ENCODE results near the gene LIME1. TPM values are rescaled to one million over a fixed set of nuclear protein-coding genes. Genes with fewer than 3 reads are reported as not detected.

LIME1 gene
- total and polyA plus RNA-seq, 2 donors (not counting 1 experiment from before 2014, with no cell fraction given): 0.68 to 3.5 TPM

- Histone ChIP-seq H3K27ac (ENCODE audit: insufficient read depth, low read length) (peak overlapping the region; percentile 34), H3K4me1 (ENCODE audit: control insufficient read depth, extremely low read depth, insufficient read depth, low read length) (peaks cover 31% of the 10 kb centered on the region), H2AFZ (ENCODE audit: low read length) (no peak overlapping the region), H4K20me1 (ENCODE audit: control insufficient read depth, extremely low read depth, insufficient read depth, low read length) (no peaks in the 10 kb centered on the region), H3K4me3 (replicated peaks in 1 of 4; ENCODE audit: control extremely low read depth in 1 of 4, insufficient read depth in 1 of 4, low read depth in 3 of 4, low read length in 4 of 4) (no peak overlapping the region), H3K79me2 (ENCODE audit: control insufficient read depth, insufficient read depth, low read length) (peaks cover 22% of the 10 kb centered on the region), H3K4me2 (ENCODE audit: extremely low read depth, insufficient read depth, low read length) (no peak overlapping the region), H3K9ac (ENCODE audit: insufficient read depth, low read length) (no peak overlapping the region), H3K36me3 (ENCODE audit: control insufficient read depth, insufficient read depth, low read length) (peaks cover 43% of the 10 kb centered on the region), H3K27me3 (ENCODE audit: control insufficient read depth, insufficient read depth, low read length) (no peaks in the 10 kb centered on the region), H3K9me3 (ENCODE audit: control insufficient read depth, insufficient read depth, low read depth, low read length) (no peaks in the 10 kb centered on the region)
- TF ChIP-seq EZH2 (IDR thresholded peaks at IDR 0.05; ENCODE audit: low read length, missing control alignments): no peak
- no peak for TF ChIP-seq CTCF (conservative IDR thresholded peaks at IDR 0.05 in 1 of 2, IDR thresholded peaks at IDR 0.05 in 1 of 2; ENCODE audit: low read depth in 1 of 2, low read length in 2 of 2)
- no peak for DNase-seq (ENCODE audit: low read depth in 2 of 2)
Observed at GRCh38 chr20:63701329-63702035, 35.0 kb upstream of the LIME1 start.

GRCh38 chr20:63702036-63702665, 34.3 kb upstream of the LIME1 start:
- DNase-seq (ENCODE audit: low read depth in 2 of 2): no peak
- TF ChIP-seq EZH2 (IDR thresholded peaks at IDR 0.05; ENCODE audit: low read length, missing control alignments) (no peak), CTCF (conservative IDR thresholded peaks at IDR 0.05 in 1 of 2, IDR thresholded peaks at IDR 0.05 in 1 of 2; ENCODE audit: low read depth in 1 of 2, low read length in 2 of 2) (no peak)
- no peak overlapping the region for H3K4me3 ChIP-seq (replicated peaks in 1 of 4; ENCODE audit: control extremely low read depth in 1 of 4, insufficient read depth in 1 of 4, low read depth in 3 of 4, low read length in 4 of 4)
- peaks cover 40% of the 10 kb centered on the region for H3K36me3 ChIP-seq (ENCODE audit: control insufficient read depth, insufficient read depth, low read length)
- peaks cover 29% of the 10 kb centered on the region for H3K4me1 ChIP-seq (ENCODE audit: control insufficient read depth, extremely low read depth, insufficient read depth, low read length)
- H4K20me1 ChIP-seq (ENCODE audit: control insufficient read depth, extremely low read depth, insufficient read depth, low read length): no peaks in the 10 kb centered on the region
- no peak overlapping the region for H3K4me2 ChIP-seq (ENCODE audit: extremely low read depth, insufficient read depth, low read length)
- no peaks in the 10 kb centered on the region for H3K9me3 ChIP-seq (ENCODE audit: control insufficient read depth, insufficient read depth, low read depth, low read length)
- H3K27ac ChIP-seq (ENCODE audit: insufficient read depth, low read length): no peak overlapping the region
- H3K9ac ChIP-seq (ENCODE audit: insufficient read depth, low read length): no peak overlapping the region
- peaks cover 29% of the 10 kb centered on the region for H3K79me2 ChIP-seq (ENCODE audit: control insufficient read depth, insufficient read depth, low read length)
- no peaks in the 10 kb centered on the region for H3K27me3 ChIP-seq (ENCODE audit: control insufficient read depth, insufficient read depth, low read length)
- no peak overlapping the region for H2AFZ ChIP-seq (ENCODE audit: low read length)

- Histone ChIP-seq H3K36me3 (ENCODE audit: control insufficient read depth, insufficient read depth, low read length) (peaks cover 35% of the 10 kb centered on the region), H3K4me3 (replicated peaks in 1 of 4; ENCODE audit: control extremely low read depth in 1 of 4, insufficient read depth in 1 of 4, low read depth in 3 of 4, low read length in 4 of 4) (no peak overlapping the region), H3K4me2 (ENCODE audit: extremely low read depth, insufficient read depth, low read length) (no peak overlapping the region), H4K20me1 (ENCODE audit: control insufficient read depth, extremely low read depth, insufficient read depth, low read length) (no peaks in the 10 kb centered on the region), H3K9me3 (ENCODE audit: control insufficient read depth, insufficient read depth, low read depth, low read length) (no peaks in the 10 kb centered on the region), H3K79me2 (ENCODE audit: control insufficient read depth, insufficient read depth, low read length) (peaks cover 32% of the 10 kb centered on the region), H3K27me3 (ENCODE audit: control insufficient read depth, insufficient read depth, low read length) (no peaks in the 10 kb centered on the region), H3K4me1 (ENCODE audit: control insufficient read depth, extremely low read depth, insufficient read depth, low read length) (peaks cover 22% of the 10 kb centered on the region), H3K27ac (ENCODE audit: insufficient read depth, low read length) (no peak overlapping the region), H2AFZ (ENCODE audit: low read length) (no peak overlapping the region), H3K9ac (ENCODE audit: insufficient read depth, low read length) (no peak overlapping the region)
- TF ChIP-seq EZH2 (IDR thresholded peaks at IDR 0.05; ENCODE audit: low read length, missing control alignments) (no peak), CTCF (conservative IDR thresholded peaks at IDR 0.05 in 1 of 2, IDR thresholded peaks at IDR 0.05 in 1 of 2; ENCODE audit: low read depth in 1 of 2, low read length in 2 of 2) (no peak)
- DNase-seq (ENCODE audit: low read depth in 2 of 2): no peak
Observed at GRCh38 chr20:63702751-63703470, 33.6 kb upstream of the LIME1 start.

All from fibroblast of lung (primary cell).